Erythroblast (primary cell): ENCODE measurements around the gene OCRL.

Source experiments
- GATA1 ChIP-seq: IDR thresholded peaks from 2 replicates; pipeline ENCODE4 v1.6.1; 2011; ENCODE audit warnings: low read depth, mild to moderate bottlenecking, control low read depth, low read length, moderate library complexity
- POLR2A ChIP-seq: IDR thresholded peaks from 2 replicates; pipeline ENCODE4 v1.6.1; 2011; ENCODE audit warnings: mild to moderate bottlenecking, low read length

- TF ChIP-seq POLR2A (no peak), GATA1 (no peak)
Observed at GRCh38 chrX:129617420-129617819, 77.4 kb downstream of the OCRL start.
